ENCODE data around the gene PML.

The PML gene

GRCh38 chr15:74037171-74038117 lies 42.9 kb downstream of the PML start:
- H3K27me3 ChIP-seq (replicated peaks) = no peaks in the 10 kb centered on the region
- no peak for DNase-seq
- H3K4me3 ChIP-seq (ENCODE audit: low read depth, low read length) = no peak overlapping the region
- no peak for TF ChIP-seq CTCF (IDR thresholded peaks at IDR 0.05; ENCODE audit: low read depth, low read length, missing control alignments)
- in situ Hi-C loops (cut with HindIII; ENCODE audit: low pct_ligation_motif_present, low sequenced_read_pairs) = no loop called here
- H3K36me3 ChIP-seq (replicated peaks) = peaks cover 41% of the 10 kb centered on the region
- no peak overlapping the region for H3K27ac ChIP-seq

- H3K4me3 ChIP-seq (ENCODE audit: low read depth, low read length) = no peak overlapping the region
- in situ Hi-C loops (cut with HindIII; ENCODE audit: low pct_ligation_motif_present, low sequenced_read_pairs) = no loop called here
- no peak for TF ChIP-seq CTCF (IDR thresholded peaks at IDR 0.05; ENCODE audit: low read depth, low read length, missing control alignments)
- no peaks in the 10 kb centered on the region for H3K27me3 ChIP-seq (replicated peaks)
- H3K27ac ChIP-seq = peak overlapping the region; percentile 73
- peaks cover 28% of the 10 kb centered on the region for H3K36me3 ChIP-seq (replicated peaks)
- DNase-seq = peak; percentile 60
Measured at GRCh38 chr15:74038707-74039655, 44.5 kb downstream of the PML start.

- no peak for DNase-seq
- Histone ChIP-seq H3K27me3 (replicated peaks) (no peaks in the 10 kb centered on the region), H3K36me3 (replicated peaks) (peaks cover 22% of the 10 kb centered on the region), H3K27ac (peak overlapping the region; percentile 73), H3K4me3 (ENCODE audit: low read depth, low read length) (no peak overlapping the region)
- in situ Hi-C loops (cut with HindIII; ENCODE audit: low pct_ligation_motif_present, low sequenced_read_pairs) = no loop called here
- no peak for TF ChIP-seq CTCF (IDR thresholded peaks at IDR 0.05; ENCODE audit: low read depth, low read length, missing control alignments)
Measured at GRCh38 chr15:74039656-74040010, 45.1 kb downstream of the PML start.

GRCh38 chr15:74040109-74040850 lies 45.8 kb downstream of the PML start:
- Histone ChIP-seq H3K27me3 (replicated peaks) (no peaks in the 10 kb centered on the region), H3K4me3 (ENCODE audit: low read depth, low read length) (no peak overlapping the region), H3K36me3 (replicated peaks) (peaks cover 16% of the 10 kb centered on the region), H3K27ac (peak overlapping the region; percentile 73)
- no peak for TF ChIP-seq CTCF (IDR thresholded peaks at IDR 0.05; ENCODE audit: low read depth, low read length, missing control alignments)
- DNase-seq = peak; percentile 97
- in situ Hi-C loops (cut with HindIII; ENCODE audit: low pct_ligation_motif_present, low sequenced_read_pairs) = no loop called here

GRCh38 chr15:74041311-74041756 lies 46.8 kb downstream of the PML start:
- no peak for DNase-seq
- H3K36me3 ChIP-seq (replicated peaks) = peaks cover 5% of the 10 kb centered on the region

More at GRCh38 chr15:74041311-74041756, 46.8 kb downstream of the PML start:
- Histone ChIP-seq H3K27ac (peak overlapping the region; percentile 73), H3K27me3 (replicated peaks) (no peaks in the 10 kb centered on the region), H3K4me3 (ENCODE audit: low read depth, low read length) (no peak overlapping the region)
- in situ Hi-C loops (cut with HindIII; ENCODE audit: low pct_ligation_motif_present, low sequenced_read_pairs) = no loop called here
- no peak for TF ChIP-seq CTCF (IDR thresholded peaks at IDR 0.05; ENCODE audit: low read depth, low read length, missing control alignments)

Data from brain microvascular endothelial cell (primary cell).